Nephron (organoid): ENCODE results near the gene ATAD3C.
A peak's percentile ranks its signal among the peaks of the same experiment; 100 is the strongest.
"Not testable (repeated sequence)": the region's sequence is repeated elsewhere in the genome, so short reads cannot be mapped to it uniquely, and the experiment has no call there.

Experiments used
- H3K27ac Mint-ChIP-seq, 3 experiments: 2 replicates each; pipeline ENCODE4 v1.8.0; 2020; ENCODE audit warnings: mixed read lengths in 3 of 3, mild to moderate bottlenecking in 2 of 3, moderate library complexity in 1 of 3
- H3K27me3 Mint-ChIP-seq: 2 replicates; pipeline ENCODE4 v1.8.0; 2021; ENCODE audit warnings: low read depth, mild to moderate bottlenecking, moderate library complexity, mixed read lengths
- H3K36me3 Mint-ChIP-seq: 2 replicates; pipeline ENCODE4 v1.8.0; 2020; ENCODE audit warnings: low read depth, mixed read lengths
- H3K4me1 Mint-ChIP-seq: 2 replicates; pipeline ENCODE4 v1.8.0; 2020; ENCODE audit warnings: mixed read lengths
- H3K4me3 Mint-ChIP-seq, 3 experiments: 2 replicates each; pipeline ENCODE4 v1.8.0; 2020; ENCODE audit warnings: mild to moderate bottlenecking in 3 of 3, mixed read lengths in 3 of 3, moderate library complexity in 2 of 3
- H3K9me3 Mint-ChIP-seq: 2 replicates; pipeline ENCODE4 v1.8.0; 2020; ENCODE audit warnings: mixed read lengths
- TF ChIP-seq, protein P1 (sequence below), 3 experiments: fragments of 200-600 bp; sonication (generic); IDR thresholded peaks; one replicate each; pipeline ENCODE4 v1.5.0; 2021; ENCODE audit warnings: antibody characterized with exemption in 3 of 3; ENCODE audit not compliant: unreplicated experiment in 3 of 3

The ATAD3C gene

GRCh38 chr1:1517973-1518620 is 68.6 kb downstream of the ATAD3C start:
- TF ChIP-seq, protein P1, sequence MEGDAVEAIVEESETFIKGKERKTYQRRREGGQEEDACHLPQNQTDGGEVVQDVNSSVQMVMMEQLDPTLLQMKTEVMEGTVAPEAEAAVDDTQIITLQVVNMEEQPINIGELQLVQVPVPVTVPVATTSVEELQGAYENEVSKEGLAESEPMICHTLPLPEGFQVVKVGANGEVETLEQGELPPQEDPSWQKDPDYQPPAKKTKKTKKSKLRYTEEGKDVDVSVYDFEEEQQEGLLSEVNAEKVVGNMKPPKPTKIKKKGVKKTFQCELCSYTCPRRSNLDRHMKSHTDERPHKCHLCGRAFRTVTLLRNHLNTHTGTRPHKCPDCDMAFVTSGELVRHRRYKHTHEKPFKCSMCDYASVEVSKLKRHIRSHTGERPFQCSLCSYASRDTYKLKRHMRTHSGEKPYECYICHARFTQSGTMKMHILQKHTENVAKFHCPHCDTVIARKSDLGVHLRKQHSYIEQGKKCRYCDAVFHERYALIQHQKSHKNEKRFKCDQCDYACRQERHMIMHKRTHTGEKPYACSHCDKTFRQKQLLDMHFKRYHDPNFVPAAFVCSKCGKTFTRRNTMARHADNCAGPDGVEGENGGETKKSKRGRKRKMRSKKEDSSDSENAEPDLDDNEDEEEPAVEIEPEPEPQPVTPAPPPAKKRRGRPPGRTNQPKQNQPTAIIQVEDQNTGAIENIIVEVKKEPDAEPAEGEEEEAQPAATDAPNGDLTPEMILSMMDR (IDR thresholded peaks at IDR 0.05; ENCODE audit: unreplicated experiment in 3 of 3), result no peak

GRCh38 chr1:1518621-1519007 is 69.1 kb downstream of the ATAD3C start:
- H3K36me3 Mint-ChIP-seq, result peaks cover 17% of the 10 kb centered on the region
- not testable (repeated sequence) for H3K4me3 Mint-ChIP-seq, H3K9me3 Mint-ChIP-seq, H3K27ac Mint-ChIP-seq, H3K4me1 Mint-ChIP-seq, H3K27me3 Mint-ChIP-seq

More at GRCh38 chr1:1517973-1518620, 68.6 kb downstream of the ATAD3C start:
- no peak overlapping the region for H3K27ac Mint-ChIP-seq
- H3K9me3 Mint-ChIP-seq, result no peaks in the 10 kb centered on the region
- H3K36me3 Mint-ChIP-seq, result peaks cover 17% of the 10 kb centered on the region
- no peaks in the 10 kb centered on the region for H3K4me1 Mint-ChIP-seq
- peak overlapping the region in 2 of 3 experiments; percentile 8 to 32 for H3K4me3 Mint-ChIP-seq
- no peaks in the 10 kb centered on the region for H3K27me3 Mint-ChIP-seq
